Stimulated activated CD4-positive, alpha-beta T cell treated with anti-CD3 and anti-CD28 coated beads, Interleukin-12 subunit alpha, Interleukin-12 subunit beta, amount 100 ng/mL, for 4 hours (primary cell): ENCODE results near the gene DENND5A.

Experiments
- DNase-seq: peaks from one replicate; pipeline ENCODE4 v3.0.0-alpha.2; 2020

The DENND5A gene

GRCh38 chr11:9092853-9093778 lies 172.0 kb downstream of the DENND5A start:
- DNase-seq = no peak

- no peak for DNase-seq
These were observed 173.1 kb downstream of the DENND5A start for GRCh38 chr11:9092072-9092471.

DNA sequence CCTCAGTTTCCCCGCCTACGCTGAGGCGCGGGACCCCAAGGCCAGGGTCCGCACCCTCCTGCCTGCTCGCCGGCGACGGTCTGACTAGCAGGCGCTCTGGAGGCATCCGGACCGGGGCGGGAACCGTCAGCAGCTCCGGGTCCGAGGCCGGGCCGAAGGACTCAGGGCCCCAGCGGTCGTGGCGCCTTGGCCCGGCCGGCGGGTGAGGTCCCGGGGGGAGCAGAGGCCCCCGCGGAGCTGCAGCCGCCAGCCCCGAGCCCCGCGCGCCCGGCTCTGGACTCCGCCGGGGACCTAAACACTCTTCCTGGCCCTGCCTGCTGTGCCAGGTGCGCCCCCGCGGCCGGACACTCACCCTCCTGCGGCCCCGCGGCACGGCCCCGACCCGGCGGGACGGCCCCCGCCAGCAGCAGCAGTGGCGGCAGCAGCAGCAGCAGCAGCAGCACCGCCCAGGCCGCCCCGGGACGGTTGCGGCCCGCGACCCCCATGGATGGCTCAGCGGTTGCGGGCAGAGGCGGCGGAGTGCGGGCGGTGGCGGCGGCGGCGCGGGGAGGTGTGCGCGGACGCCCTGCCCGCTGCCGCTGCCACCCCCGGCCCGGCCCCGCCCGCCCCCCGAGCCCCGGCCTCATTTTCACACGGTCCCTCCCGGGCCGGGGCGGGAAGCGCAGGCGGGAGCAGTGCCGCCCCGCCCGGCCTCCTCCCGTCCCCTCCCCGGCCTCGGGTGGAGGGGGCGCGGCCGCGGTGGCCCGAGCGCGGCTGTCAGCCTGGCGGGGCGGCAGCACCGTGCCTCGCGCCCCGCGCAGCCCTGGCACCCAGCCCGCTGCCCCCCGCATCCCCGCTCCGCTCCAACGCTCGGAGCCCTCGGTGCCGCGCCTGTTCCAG lies 173.9 kb downstream of the DENND5A start, which contains the start of gene SCUBE2:
Gene SCUBE2 (minus strand): TSS at position 556 of the 879 bp plus-strand sequence. CDS start 71 bp downstream, at position 485.
- no peak for DNase-seq

- DNase-seq = no peak
These were observed 174.6 kb downstream of the DENND5A start for GRCh38 chr11:9090488-9091043.

DNA sequence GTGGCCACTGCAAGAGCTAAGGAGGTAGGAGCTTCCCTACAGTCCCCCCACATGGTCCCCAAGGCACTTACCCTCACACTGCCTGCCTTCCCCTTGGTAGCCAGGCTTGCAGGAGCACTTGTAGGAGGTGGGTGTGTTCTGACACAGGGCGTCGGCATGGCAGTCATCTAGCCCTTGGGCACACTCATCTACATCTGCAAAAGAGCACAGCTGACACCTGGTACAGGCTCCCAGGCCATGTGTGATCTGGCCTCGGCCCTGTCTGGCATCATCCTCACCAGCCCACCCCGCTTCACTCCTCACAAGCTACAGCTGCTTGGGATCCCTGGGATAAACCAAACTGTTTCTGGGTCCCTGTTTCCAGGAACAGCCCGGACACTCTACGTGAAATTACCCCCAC lies 175.5 kb downstream of the DENND5A start:
- no peak for DNase-seq

DNA sequence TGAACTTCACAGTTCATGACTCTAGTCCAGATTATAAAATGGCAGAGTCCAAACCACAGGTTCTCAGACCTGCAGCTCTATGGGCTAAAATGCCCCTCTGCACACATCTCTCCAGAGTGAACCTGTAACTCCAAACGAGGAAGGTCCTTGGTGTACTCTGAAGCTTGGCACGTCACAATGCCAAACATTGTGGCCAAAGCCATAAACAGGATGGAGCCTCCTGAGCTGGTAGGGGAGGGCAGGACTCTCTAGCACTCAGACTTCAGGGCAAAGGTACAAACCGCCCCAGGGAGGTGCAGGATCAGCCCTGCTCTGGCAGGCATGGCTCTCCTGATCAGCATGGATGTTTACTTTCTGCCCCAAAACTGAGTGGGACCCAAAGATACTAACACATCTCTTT lies 176.1 kb downstream of the DENND5A start:
- no peak for DNase-seq
